HG03558 (cell line): ENCODE measurements around the gene SETBP1.
A peak's percentile ranks its signal among the peaks of the same experiment; 100 is the strongest.

ENCODE experiments used
- ATAC-seq: cut with Tn5 transposase; IDR thresholded peaks from one replicate; pipeline ENCODE4 v1.9.1; 2021; ENCODE audit warnings: moderate number of reproducible peaks; ENCODE audit not compliant: unreplicated experiment; ENCODE audit errors: extremely low read depth

The SETBP1 gene

GRCh38 chr18:44748582-44748981, 67.9 kb downstream of the SETBP1 start:
- ATAC-seq, result no peak

- ATAC-seq, result no peak
Observed at GRCh38 chr18:44750774-44751173, 70.1 kb downstream of the SETBP1 start.

DNA sequence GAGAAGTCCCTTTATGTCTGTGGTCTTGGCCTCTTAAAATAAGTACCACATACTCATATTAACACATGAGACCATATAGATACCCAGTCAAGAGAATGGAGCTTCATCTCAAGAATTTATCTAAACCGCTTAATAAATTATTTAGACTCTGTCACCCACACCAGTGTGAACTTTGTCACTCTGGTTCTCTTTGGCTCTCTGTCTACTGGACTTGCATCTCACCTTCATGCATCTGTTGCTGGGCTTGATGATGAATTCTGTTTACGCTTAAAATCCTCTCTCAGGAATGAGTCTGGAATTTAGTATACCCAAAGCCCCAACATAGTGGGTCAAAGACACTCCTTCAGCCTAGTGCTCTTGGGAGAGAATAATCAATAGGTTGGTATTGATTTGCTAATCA, 73.9 kb downstream of the SETBP1 start:
- no peak for ATAC-seq

DNA sequence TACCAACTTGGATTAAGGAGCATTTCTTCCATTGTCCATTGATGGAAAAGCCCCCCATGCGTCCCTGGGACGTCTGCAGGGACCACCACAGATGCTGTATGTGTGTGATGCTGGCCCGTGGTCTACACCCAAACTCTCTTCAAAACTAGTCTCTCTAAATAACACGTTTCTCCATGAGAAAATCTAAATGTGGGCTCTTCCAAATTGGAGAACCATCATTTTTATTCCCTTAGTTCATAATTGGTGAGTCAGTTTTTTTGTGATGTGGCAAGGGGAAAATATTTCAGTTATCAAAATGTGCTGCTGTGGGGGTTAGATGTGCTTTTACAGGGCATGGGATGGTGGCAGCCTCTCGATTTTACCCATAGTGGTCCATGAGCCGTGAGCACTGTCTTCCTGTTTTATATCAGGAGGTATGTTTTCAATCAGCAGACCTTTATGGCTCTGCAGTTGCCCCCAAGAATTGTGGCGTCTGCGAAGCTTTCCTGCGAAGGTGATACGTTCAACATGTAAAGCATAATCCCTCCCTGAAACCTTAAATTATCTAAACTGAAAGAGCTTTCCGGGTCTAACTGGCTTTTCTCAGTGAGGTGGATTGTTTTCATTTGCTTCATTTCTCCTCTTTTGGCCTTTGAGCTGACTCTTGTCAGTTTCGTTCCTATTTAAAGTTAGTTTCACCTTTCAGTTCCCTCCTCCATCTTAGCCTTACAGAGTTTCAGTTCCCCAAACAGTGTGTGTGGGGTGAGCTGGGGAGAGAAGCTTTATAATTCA, 78.4 kb downstream of the SETBP1 start:
- ATAC-seq, result peak; percentile 92

DNA sequence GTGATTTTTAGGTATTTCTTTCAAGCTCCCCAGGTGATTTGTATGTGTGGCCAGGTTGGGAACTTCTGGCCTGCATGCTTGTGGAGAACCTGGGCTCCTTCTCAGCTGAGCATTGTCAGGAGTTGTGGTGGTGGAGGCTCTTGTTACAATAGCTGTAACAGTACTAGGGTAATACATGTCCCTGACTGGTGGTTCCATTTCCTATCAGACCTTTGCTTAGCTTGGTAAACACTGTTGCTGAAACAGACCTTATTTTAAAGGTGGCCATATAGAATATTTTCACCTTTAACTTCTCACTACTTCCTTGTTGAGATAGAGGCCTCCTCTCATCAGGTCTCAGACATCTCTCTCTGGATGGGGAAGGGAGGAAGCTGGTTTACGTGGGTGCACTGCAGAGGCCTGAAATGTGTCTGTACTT, 79.2 kb downstream of the SETBP1 start:
- peak; percentile 27 for ATAC-seq

DNA sequence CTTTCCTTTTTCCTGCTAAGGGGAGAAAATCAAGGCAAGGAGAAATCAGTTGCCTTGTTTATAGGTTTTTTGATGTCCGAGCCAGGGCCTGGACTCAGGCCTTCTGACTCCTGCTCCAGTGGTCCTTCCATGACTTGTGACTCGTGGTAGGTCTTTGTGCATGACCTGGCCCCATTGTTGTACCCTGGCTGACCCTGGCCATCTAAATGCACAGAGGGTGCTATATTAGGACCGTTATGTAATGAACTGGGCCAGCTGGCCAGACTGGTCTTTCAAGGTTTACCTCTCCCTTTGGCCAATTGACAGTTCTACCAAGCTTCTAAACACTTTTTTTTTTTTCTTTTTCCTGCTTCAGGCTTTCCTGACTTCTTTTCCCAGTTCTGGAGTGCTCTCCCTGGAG, 81.1 kb downstream of the SETBP1 start:
- ATAC-seq, result no peak

DNA sequence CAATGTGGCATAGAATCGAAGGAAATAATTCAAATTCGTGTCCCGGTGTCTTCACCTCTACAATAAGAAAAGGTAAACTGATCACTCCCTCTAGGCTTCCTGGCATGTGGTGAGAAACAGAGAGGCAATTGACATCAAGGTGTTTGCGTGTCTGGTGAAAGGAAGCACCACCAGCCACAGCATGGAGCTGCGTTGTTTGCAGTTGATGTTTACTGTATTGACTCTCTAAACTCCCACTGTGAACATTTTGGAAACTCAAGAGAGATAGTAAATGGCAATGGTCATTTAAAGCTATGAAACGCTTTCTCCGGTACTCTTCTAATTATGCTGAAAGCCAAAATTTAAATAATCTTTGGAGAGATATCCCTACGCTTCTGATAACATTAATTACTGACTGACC, 82.6 kb downstream of the SETBP1 start:
- ATAC-seq, result no peak

GRCh38 chr18:44764863-44765262, 84.2 kb downstream of the SETBP1 start:
- no peak for ATAC-seq

DNA sequence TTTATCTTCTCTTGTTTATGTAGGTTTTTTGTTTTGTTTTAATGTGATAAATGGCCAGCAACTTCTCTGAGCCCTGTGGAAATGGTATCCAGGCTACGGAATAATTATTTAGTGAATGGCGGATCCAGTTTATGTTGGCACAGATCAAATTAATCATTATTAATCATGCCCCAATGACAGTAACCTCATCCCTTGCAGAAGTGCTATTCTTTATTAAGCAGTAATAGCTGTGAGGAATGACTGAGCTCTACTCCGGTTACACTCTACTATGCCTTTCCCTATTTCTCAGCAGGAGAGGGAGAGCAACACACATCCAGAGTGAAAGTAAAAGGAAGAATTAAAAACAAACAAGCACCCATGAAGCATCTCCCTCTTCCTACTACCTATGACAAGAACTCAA, 84.8 kb downstream of the SETBP1 start:
- ATAC-seq, result no peak

GRCh38 chr18:44766450-44766849, 85.8 kb downstream of the SETBP1 start:
- ATAC-seq, result no peak

DNA sequence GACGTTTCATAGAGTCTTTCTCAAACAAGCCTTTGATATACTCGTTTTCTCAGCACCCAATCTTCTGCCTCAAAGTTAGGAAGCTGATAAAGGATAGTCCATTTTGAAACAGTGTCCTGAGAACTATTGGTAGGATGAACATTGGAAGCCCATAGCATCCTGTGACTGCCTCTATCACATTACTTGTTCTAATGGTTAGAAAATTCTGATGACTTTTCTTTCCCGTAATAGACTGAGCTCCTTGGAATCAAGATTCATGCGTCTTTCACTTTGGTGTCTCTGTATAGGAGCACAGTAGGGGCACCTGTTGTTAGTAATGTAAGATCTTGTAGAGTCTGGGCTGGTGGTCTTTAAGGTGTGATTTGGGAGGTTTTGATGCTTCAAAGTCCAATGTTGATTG, 87.1 kb downstream of the SETBP1 start:
- ATAC-seq, result no peak

- no peak for ATAC-seq
Observed at GRCh38 chr18:44770641-44771040, 90.0 kb downstream of the SETBP1 start.

- ATAC-seq, result no peak
Observed at GRCh38 chr18:44771572-44771955, 90.9 kb downstream of the SETBP1 start.

DNA sequence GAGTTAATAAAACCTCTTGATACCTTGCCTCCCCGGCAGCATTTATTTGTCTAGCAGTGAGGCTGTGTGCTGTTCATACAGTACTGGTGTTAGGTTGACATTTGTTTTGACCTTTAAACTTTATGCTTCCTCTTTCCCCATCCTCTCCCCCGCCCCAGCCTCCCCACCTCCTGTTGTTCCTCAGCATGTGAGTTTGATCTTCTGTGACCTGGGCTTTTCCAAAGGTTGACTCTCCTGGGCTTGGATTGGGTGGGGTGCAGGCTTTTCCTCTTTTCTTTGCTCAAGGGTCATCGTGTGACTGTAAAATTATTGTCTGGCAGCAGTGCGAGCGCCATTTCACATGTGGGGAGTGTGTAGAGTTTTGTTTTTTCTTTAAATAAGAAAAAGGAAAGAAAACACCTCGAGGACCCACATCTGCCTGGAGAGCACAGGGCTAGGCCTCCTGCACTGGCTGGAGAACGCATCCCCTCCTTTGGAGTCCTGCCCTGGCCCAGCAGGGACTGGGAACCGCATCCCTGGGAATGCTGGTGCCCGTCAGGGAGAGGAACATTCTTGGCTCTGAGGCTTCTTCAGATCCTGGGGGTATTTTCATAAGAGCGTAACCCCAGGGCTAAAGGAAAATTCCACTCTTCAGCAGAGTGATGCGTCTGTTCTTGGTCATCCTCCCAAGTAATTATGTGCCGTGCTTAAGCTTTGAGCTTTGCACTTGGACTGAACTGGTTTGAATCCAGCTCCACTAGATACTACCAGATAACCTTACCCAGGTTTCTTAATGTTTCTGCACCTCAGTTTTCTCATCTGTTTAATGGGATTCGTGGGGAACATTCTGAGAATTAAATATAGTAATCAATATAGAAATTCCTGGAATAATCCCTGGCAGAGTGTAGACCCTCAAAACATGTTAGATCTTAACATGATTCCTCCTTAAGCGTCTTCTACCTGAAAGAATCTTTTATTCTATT, 91.5 kb downstream of the SETBP1 start:
- ATAC-seq, result no peak

GRCh38 chr18:44773640-44774155, 93.0 kb downstream of the SETBP1 start:
- no peak for ATAC-seq

- ATAC-seq, result no peak
Observed at GRCh38 chr18:44774191-44774590, 93.5 kb downstream of the SETBP1 start.

GRCh38 chr18:44777457-44778192, 96.9 kb downstream of the SETBP1 start:
- ATAC-seq, result no peak

- no peak for ATAC-seq
Observed at GRCh38 chr18:44778788-44779187, 98.1 kb downstream of the SETBP1 start.

GRCh38 chr18:44779753-44780292, 99.1 kb downstream of the SETBP1 start:
- no peak for ATAC-seq

DNA sequence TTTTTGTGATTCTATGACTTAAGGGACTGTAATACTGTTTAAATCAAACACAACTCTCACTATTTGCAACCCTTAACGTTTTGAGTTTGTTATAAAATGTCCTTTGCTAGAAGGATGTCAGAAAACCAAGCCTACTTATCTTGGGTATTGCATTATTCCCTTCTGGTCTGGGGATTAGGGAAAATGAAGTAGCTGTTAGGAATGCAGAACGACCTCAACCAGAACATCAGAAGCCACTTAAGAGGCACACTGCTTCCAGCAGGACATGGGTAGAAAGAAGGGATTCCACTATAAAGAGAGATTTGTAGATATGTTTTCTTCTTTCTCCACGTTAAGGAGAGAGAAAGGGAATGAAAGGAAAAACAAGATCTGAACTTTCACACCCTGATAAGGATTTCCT, 101.2 kb downstream of the SETBP1 start:
- ATAC-seq, result no peak
